Measurements from ENCODE around the gene VAT1L. TPM values are rescaled to one million over a fixed set of nuclear protein-coding genes. Genes with fewer than 3 reads are reported as not detected.

VAT1L gene
- total and polyA plus RNA-seq, 2 experiments from 2014 or later: 11.0 to 24.4 TPM

DNA sequence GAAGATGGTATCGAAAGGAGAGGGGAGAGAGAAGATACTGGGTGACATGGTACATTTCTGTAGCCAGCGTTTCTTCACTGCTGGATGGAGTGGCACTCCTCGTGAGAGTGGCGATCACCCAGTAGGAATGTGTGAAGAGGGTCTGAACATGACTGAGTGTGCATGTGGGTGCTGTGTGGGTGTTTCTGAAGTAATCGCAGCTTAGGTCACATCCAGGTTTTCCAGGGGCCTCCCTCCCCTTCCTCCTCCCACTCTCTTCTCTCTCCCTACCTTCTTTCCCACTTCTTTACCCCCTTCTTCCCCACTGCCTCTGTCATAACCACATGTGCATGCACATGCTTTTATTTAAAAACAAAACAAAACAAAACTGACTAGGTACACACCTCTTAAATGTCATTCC lies 235.8 kb downstream of the VAT1L start (continued):
- no peak for TF ChIP-seq CREB1 (CRISPR knock-in tag; IDR thresholded peaks at IDR 0.05; ENCODE audit: low read depth)
- TF ChIP-seq EZH2phosphoT487 (IDR thresholded peaks at IDR 0.05; ENCODE audit: unreplicated experiment): no peak
- no peak for TF ChIP-seq POLR2AphosphoS5 (IDR thresholded peaks at IDR 0.05; ENCODE audit: low read depth)
- TF ChIP-seq CTCF (conservative IDR thresholded peaks at IDR 0.05; ENCODE audit: low read depth in 2 of 2): no peak

GRCh38 chr16:78025631-78026030 lies 237.3 kb downstream of the VAT1L start:
- peaks cover 2% of the 10 kb centered on the region for H3K27me3 Mint-ChIP-seq (ENCODE audit: insufficient read depth, low read depth, poor library complexity)
- peaks cover 8% of the 10 kb centered on the region for H3K4me1 ChIP-seq (ENCODE audit: insufficient read depth)
- no peaks in the 10 kb centered on the region; the same call in 1 of the 2 replicates for H4K20me1 ChIP-seq (replicated peaks; ENCODE audit: insufficient read depth)
- no peaks in the 10 kb centered on the region for H3K36me3 ChIP-seq (ENCODE audit: insufficient read depth)
- ATAC-seq (no peak), DNase-seq (ENCODE audit: low spot score) (no peak)
- no peaks in the 10 kb centered on the region for H3K36me3 Mint-ChIP-seq (ENCODE audit: low read depth)
- no peak overlapping the region for H3K4me3 ChIP-seq
- no peak for TF ChIP-seq CTCF (conservative IDR thresholded peaks at IDR 0.05; ENCODE audit: low read depth in 2 of 2)
- no peak for TF ChIP-seq NANOG (IDR thresholded peaks at IDR 0.05; ENCODE audit: borderline replicate concordance)
- no peak for TF ChIP-seq EZH2phosphoT487 (IDR thresholded peaks at IDR 0.05; ENCODE audit: unreplicated experiment)
- no peak for TF ChIP-seq STAT1 (IDR thresholded peaks at IDR 0.05; ENCODE audit: unreplicated experiment)
- TF ChIP-seq JUNB (IDR thresholded peaks at IDR 0.05; ENCODE audit: unreplicated experiment): no peak
- TF ChIP-seq ZNF114 (CRISPR knock-in tag; IDR thresholded peaks at IDR 0.05): no peak
- TF ChIP-seq REST (IDR thresholded peaks at IDR 0.05; ENCODE audit: unreplicated experiment): no peak
- TF ChIP-seq ZNF462 (CRISPR knock-in tag; IDR thresholded peaks at IDR 0.05): no peak
- H3K4me3 Mint-ChIP-seq: no peak overlapping the region
- H3K27ac ChIP-seq (ENCODE audit: low read depth): no peak overlapping the region
- peaks cover 18% of the 10 kb centered on the region; the same call in 2 of the 3 replicates for H3K4me1 Mint-ChIP-seq
- no peaks in the 10 kb centered on the region for H3K79me2 ChIP-seq (replicated peaks; ENCODE audit: insufficient read depth)
- H3K9me3 Mint-ChIP-seq: no peaks in the 10 kb centered on the region
- no peak overlapping the region for H3K27ac Mint-ChIP-seq
- no peaks in the 10 kb centered on the region for H3K27me3 ChIP-seq (ENCODE audit: insufficient read depth)
- H3K9me2 ChIP-seq (ENCODE audit: insufficient read depth): no peaks in the 10 kb centered on the region
- H3F3A ChIP-seq (replicated peaks; ENCODE audit: low read depth): no peaks in the 10 kb centered on the region
- no peak overlapping the region for H2AFZ ChIP-seq
- no peak overlapping the region for H3K4me2 ChIP-seq

Data from GM23338 (cell line).